H1 (cell line): Measurements from ENCODE around the gene LCA5L. TPM values are rescaled to one million over a fixed set of nuclear protein-coding genes. Genes with fewer than 3 reads are reported as not detected.

Experiments
- CTCF ChIA-PET: fragments of 300-600 bp; sonication (Branson Sonifier 250); formaldehyde crosslinking; loops from one replicate; lab custom pipeline; 2021; ENCODE audit not compliant: partially characterized antibody; lab: Charles Lee
- POLR2A ChIA-PET: fragments of 300-600 bp; sonication (Branson Sonifier 250); formaldehyde crosslinking; loops from one replicate; lab custom pipeline; 2021; ENCODE audit warnings: inconsistent platforms; ENCODE audit not compliant: partially characterized antibody; lab: Charles Lee
- DNase-seq, 2 experiments: peaks; one replicate each; pipeline versions ENCODE4 v3.0.0 to v3.0.0-alpha.2; 2010 to 2022; ENCODE audit warnings: low spot score in 2 of 2, low read depth in 1 of 2, mixed read lengths in 1 of 2
- FAIRE-seq: peaks from 2 replicates; lab custom pipeline; 2011; peaks lifted over from hg19 to GRCh38; lab: Jason Lieb, UNC
- H2AFZ ChIP-seq: 2 replicates; pipeline ENCODE4 v1.8.1; 2012; ENCODE audit warnings: low read length, inconsistent platforms
- H2AK5ac ChIP-seq: 2 replicates; pipeline ENCODE4 v1.6.1; 2013; ENCODE audit warnings: low read depth, low read length
- H2BK120ac ChIP-seq: replicated peaks from 2 replicates; pipeline ENCODE3; 2013; ENCODE audit warnings: low read depth, low read length, inconsistent platforms
- H2BK12ac ChIP-seq: 2 replicates; pipeline ENCODE4 v1.6.1; 2013; ENCODE audit warnings: low read depth, low read length
- H2BK15ac ChIP-seq: 2 replicates; pipeline ENCODE4 v1.6.1; 2013; ENCODE audit warnings: low read length
- H2BK20ac ChIP-seq: 2 replicates; pipeline ENCODE4 v1.6.1; 2013; ENCODE audit warnings: low read length
- H2BK5ac ChIP-seq: 2 replicates; pipeline ENCODE4 v1.6.1; 2013; ENCODE audit warnings: low read depth, low read length
- H3K14ac ChIP-seq: 2 replicates; pipeline ENCODE4 v1.6.1; 2013; ENCODE audit warnings: inconsistent platforms; ENCODE audit not compliant: insufficient read length
- H3K18ac ChIP-seq: 2 replicates; pipeline ENCODE4 v1.6.1; 2013; ENCODE audit warnings: low read length; ENCODE audit errors: extremely low read depth
- H3K23ac ChIP-seq: 2 replicates; pipeline ENCODE4 v1.6.1; 2013; ENCODE audit warnings: inconsistent platforms; ENCODE audit not compliant: insufficient read length
- H3K23me2 ChIP-seq: 2 replicates; pipeline ENCODE4 v1.6.1; 2013; ENCODE audit warnings: low read depth, low read length
- H3K27ac ChIP-seq: 2 replicates; pipeline ENCODE4 v1.6.1; 2011; ENCODE audit warnings: low read depth, low read length, inconsistent platforms
- H3K27me3 ChIP-seq, 4 experiments: replicated peaks in 1 of 4; 1 replicate in 1 of 4; 2 replicates in 3 of 4; pipeline versions ENCODE4 v1.6.1 to v1.8.1; 2011 to 2013; ENCODE audit warnings: low read length in 3 of 4, mild to moderate bottlenecking in 3 of 4, inconsistent platforms in 2 of 4, mixed read lengths in 2 of 4, moderate library complexity in 1 of 4; ENCODE audit not compliant: control insufficient read depth in 3 of 4, insufficient read depth in 3 of 4; ENCODE audit errors: extremely low read depth in 1 of 4
- H3K36me3 ChIP-seq, 4 experiments: 2 replicates each; pipeline versions ENCODE4 v1.6.1 to v1.8.1; 2011 to 2013; ENCODE audit warnings: mild to moderate bottlenecking in 4 of 4, low read length in 3 of 4, moderate library complexity in 2 of 4, control low read depth in 1 of 4, inconsistent platforms in 1 of 4; ENCODE audit not compliant: insufficient read depth in 4 of 4, control insufficient read depth in 2 of 4
- H3K4ac ChIP-seq: replicated peaks from 2 replicates; pipeline ENCODE3; 2013; ENCODE audit warnings: low read length, low read depth, mixed read lengths, inconsistent platforms; ENCODE audit not compliant: insufficient read length
- H3K4me1 ChIP-seq, 4 experiments: replicated peaks in 1 of 4; 1 replicate in 1 of 4; 2 replicates in 3 of 4; pipeline versions ENCODE4 v1.6.1 to v1.8.1; 2011 to 2013; ENCODE audit warnings: low read length in 3 of 4, inconsistent platforms in 2 of 4, mixed read lengths in 1 of 4; ENCODE audit not compliant: insufficient read depth in 4 of 4, control insufficient read depth in 3 of 4
- H3K4me2 ChIP-seq, 2 experiments: 2 replicates each; pipeline versions ENCODE4 v1.6.1 to v1.8.1; 2011 to 2013; ENCODE audit warnings: low read depth in 2 of 2, low read length in 2 of 2, control low read depth in 1 of 2, inconsistent platforms in 1 of 2, mild to moderate bottlenecking in 1 of 2; ENCODE audit not compliant: insufficient read depth in 1 of 2
- H3K4me3 ChIP-seq, 4 experiments: fragments of 200-600, 300-600 bp in 1 of 4; sonication (generic), shearing (Covaris generic), sonication (Bioruptor Twin) in 1 of 4; 2 replicates each; pipeline versions ENCODE4 v1.5.1 to v1.8.1; 2011 to 2016; ENCODE audit warnings: low read length in 4 of 4, low read depth in 3 of 4, control low read depth in 2 of 4, inconsistent platforms in 2 of 4, mild to moderate bottlenecking in 2 of 4, mixed read lengths in 1 of 4, moderate library complexity in 1 of 4; ENCODE audit not compliant: insufficient read depth in 2 of 4; ENCODE audit errors: extremely low read depth in 1 of 4
- H3K56ac ChIP-seq: replicated peaks from 2 replicates; pipeline ENCODE3; 2013; ENCODE audit warnings: low read depth, mild to moderate bottlenecking, mixed read lengths, low read length, inconsistent platforms; ENCODE audit not compliant: insufficient read length
- H3K79me1 ChIP-seq: 2 replicates; pipeline ENCODE4 v1.6.1; 2013; ENCODE audit warnings: low read depth, low read length, control low read depth
- H3K79me2 ChIP-seq, 2 experiments: 2 replicates each; pipeline versions ENCODE4 v1.6.1 to v1.8.1; 2012 to 2013; ENCODE audit warnings: low read length in 2 of 2, mild to moderate bottlenecking in 2 of 2, inconsistent platforms in 1 of 2; ENCODE audit not compliant: insufficient read depth in 2 of 2, control insufficient read depth in 1 of 2
- H3K9ac ChIP-seq, 4 experiments: replicated peaks in 1 of 4; 1 replicate in 1 of 4; 2 replicates in 3 of 4; pipeline versions ENCODE4 v1.6.1 to v1.8.1; 2011 to 2013; ENCODE audit warnings: low read depth in 3 of 4, low read length in 3 of 4, control low read depth in 2 of 4, mild to moderate bottlenecking in 2 of 4, moderate library complexity in 2 of 4, inconsistent platforms in 1 of 4; ENCODE audit errors: extremely low read depth in 1 of 4
- H3K9me3 ChIP-seq, 2 experiments: 2 replicates each; pipeline versions ENCODE4 v1.6.1 to v1.8.1; 2012 to 2013; ENCODE audit warnings: mild to moderate bottlenecking in 2 of 2, moderate library complexity in 2 of 2, control low read depth in 1 of 2, inconsistent platforms in 1 of 2, low read depth in 1 of 2, low read length in 1 of 2, mixed read lengths in 1 of 2; ENCODE audit not compliant: insufficient read depth in 2 of 2
- H4K20me1 ChIP-seq, 2 experiments: replicated peaks in 1 of 2; 2 replicates each; pipeline versions ENCODE3 to v1.8.1; 2011 to 2013; ENCODE audit warnings: inconsistent platforms in 2 of 2, low read length in 2 of 2, mild to moderate bottlenecking in 1 of 2; ENCODE audit not compliant: insufficient read depth in 2 of 2, control insufficient read depth in 1 of 2
- H4K5ac ChIP-seq: 2 replicates; pipeline ENCODE4 v1.6.1; 2013; ENCODE audit warnings: low read length, low read depth, mixed read lengths, inconsistent platforms; ENCODE audit not compliant: insufficient read length
- H4K8ac ChIP-seq: 2 replicates; pipeline ENCODE4 v1.8.0; 2013; ENCODE audit warnings: mild to moderate bottlenecking, moderate library complexity, low read length, inconsistent platforms; ENCODE audit not compliant: insufficient read depth; ENCODE audit errors: extremely low read depth
- H4K91ac ChIP-seq: replicated peaks from 2 replicates; pipeline ENCODE3; 2013; ENCODE audit warnings: low read length, mixed read lengths, inconsistent platforms; ENCODE audit not compliant: insufficient read length
- CHD2 ChIP-seq: IDR thresholded peaks from 2 replicates; pipeline ENCODE4 v1.6.1; 2012; ENCODE audit warnings: low read length, improper control_type of control experiment
- EZH2 ChIP-seq: fragments of 200-600 bp; sonication (generic); IDR thresholded peaks from 2 replicates; pipeline ENCODE4 v1.7.1; 2012; ENCODE audit warnings: low read depth, mild to moderate bottlenecking, moderate library complexity, low read length, inconsistent platforms; ENCODE audit not compliant: severe bottlenecking
- FOSL1 ChIP-seq: IDR thresholded peaks from 2 replicates; pipeline ENCODE4 v1.6.1; 2011; ENCODE audit warnings: mild to moderate bottlenecking, low read depth, low read length, moderate library complexity; ENCODE audit not compliant: insufficient read depth
- KDM1A ChIP-seq: fragments of 200-600, 300-600 bp; sonication (generic); IDR thresholded peaks from 2 replicates; pipeline ENCODE4 v1.7.1; 2016; ENCODE audit warnings: mild to moderate bottlenecking, low read length, borderline replicate concordance
- KDM5A ChIP-seq: fragments of 200-600 bp; IDR thresholded peaks from 2 replicates; pipeline ENCODE4 v1.7.1; 2012; ENCODE audit warnings: mild to moderate bottlenecking, low read length, inconsistent platforms, mixed read lengths
- POU5F1 ChIP-seq: IDR thresholded peaks from 2 replicates; pipeline ENCODE4 v1.6.1; 2011; ENCODE audit warnings: low read depth, mild to moderate bottlenecking, low read length, moderate library complexity
- SAP30 ChIP-seq: fragments of 300-600 bp; sonication (generic); IDR thresholded peaks from 2 replicates; pipeline ENCODE4 v1.7.1; 2012; ENCODE audit warnings: low read length, moderate library complexity, mild to moderate bottlenecking, inconsistent platforms; ENCODE audit not compliant: insufficient read depth, insufficient replicate concordance
- TEAD4 ChIP-seq: IDR thresholded peaks from 2 replicates; pipeline ENCODE4 v1.6.1; 2012; ENCODE audit warnings: low read depth, low read length, inconsistent platforms, mixed read lengths
- WGBS, 2 experiments: shearing (Covaris generic) in 1 of 2; methylation state at CpG; one replicate each; pipeline versions ENCODE4 v1.1.6 to v1.1.7; 2013 to 2015; ENCODE audit warnings: low lambda C conversion rate in 2 of 2, mixed read lengths in 2 of 2, inconsistent platforms in 1 of 2, low coverage in 1 of 2, missing lambda C conversion rate in 1 of 2; ENCODE audit not compliant: insufficient replicate concordance in 2 of 2, insufficient coverage in 1 of 2, insufficient read length in 1 of 2; ENCODE audit errors: extremely low coverage in 1 of 2, missing lambda C conversion rate in 1 of 2; 5-methylcytosine and 5-hydroxymethylcytosine counted together
- polyA plus RNA-seq, 7 experiments: library from polyadenylated mRNA; depleted of rRNA in 3 of 7; stranded (reverse) in 5 of 7; unstranded in 2 of 7; fragments of >200 nt in 5 of 7; fragments of 200-250 nt in 2 of 7; gene quantifications; 1 replicate in 5 of 7; 2 replicates in 1 of 7; 4 replicates in 1 of 7; pipeline versions ENCODE4 v1.2.1 to v1.2.3, GENCODE V29; 2011 to 2013; ENCODE audit warnings: missing spikeins in 2 of 7, mixed read lengths in 2 of 7
- total RNA-seq: library from RNA; stranded (reverse); fragmentation: NEBNext Ultra II Directional; extraction: Animal tissue kit (Norgen Biotek cat#: 25700); gene quantifications from 2 replicates; pipeline ENCODE4 v1.2.1, GENCODE V29; 2021

Gene LCA5L
- total and polyA plus RNA-seq, 2 of the 8 experiments (the other 6 are each of a cell fraction or from before 2014, with no cell fraction given) = 0.11 to 0.84 TPM

DNA sequence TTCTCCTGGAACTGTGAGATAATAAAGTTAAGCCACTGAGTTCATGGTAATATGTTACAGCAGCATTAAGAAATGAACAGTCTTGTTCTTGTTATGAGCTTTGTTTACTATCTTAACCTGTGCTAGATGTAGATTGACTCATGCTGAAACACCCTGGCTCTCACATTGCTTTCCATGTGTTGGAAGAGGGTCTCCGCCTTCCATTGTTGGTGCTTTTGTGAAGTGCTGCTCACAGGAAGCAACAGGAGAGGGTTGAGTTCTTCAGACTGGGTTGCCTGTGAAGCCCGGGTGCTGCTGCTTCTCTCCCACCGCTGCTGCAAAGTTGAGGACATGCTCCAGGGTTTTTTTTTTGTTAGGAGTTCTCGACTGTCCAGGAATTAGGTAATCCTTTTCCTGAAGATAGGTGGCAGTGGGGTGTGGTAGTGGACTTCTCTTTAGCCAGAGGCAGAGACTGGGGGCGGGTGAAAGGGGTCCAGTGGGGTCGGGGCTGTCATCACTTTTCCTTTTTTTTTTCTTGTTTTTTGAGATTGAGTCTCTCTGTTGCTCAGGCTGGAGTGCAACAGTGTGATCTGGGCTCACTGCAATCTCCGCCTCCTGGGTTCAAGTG lies 68.0 kb downstream of the LCA5L start:
- TF ChIP-seq CHD2 (no peak), KDM5A (no peak), SAP30 (no peak), TEAD4 (no peak), FOSL1 (no peak), KDM1A (no peak), EZH2 (no peak), POU5F1 (no peak)
- Histone ChIP-seq H3K56ac (no peak overlapping the region), H3K27ac (no peak overlapping the region), H3K36me3 (no peaks in the 10 kb centered on the region), H4K91ac (no peak overlapping the region), H3K23ac (no peak overlapping the region), H3K4ac (no peak overlapping the region), H3K14ac (no peak overlapping the region), H3K79me1 (no peaks in the 10 kb centered on the region), H3K79me2 (peaks cover 0 to 4% of the 10 kb centered on the region in 2 experiments; a peak in 1 of 4 replicates), H2BK12ac (no peak overlapping the region), H2AK5ac (no peak overlapping the region), H3K4me2 (no peak overlapping the region; a peak in 1 of 4 replicates), H3K9me3 (no peaks in the 10 kb centered on the region), H3K4me3 (no peak overlapping the region), H3K4me1 (peaks cover 3 to 7% (median 4%) of the 10 kb centered on the region in 4 experiments; a peak in 6 of 7 replicates), H3K23me2 (peaks cover 8% of the 10 kb centered on the region; the same call in 1 of the 2 replicates), H2BK120ac (no peak overlapping the region), H2AFZ (peak overlapping the region; percentile 99), H2BK20ac (no peak overlapping the region), H4K5ac (no peak overlapping the region), H4K8ac (no peak overlapping the region), H4K20me1 (no peaks in the 10 kb centered on the region), H2BK15ac (no peak overlapping the region), H3K27me3 (no peaks in the 10 kb centered on the region), H3K18ac (no peak overlapping the region; the same call in 1 of the 2 replicates), H3K9ac (no peak overlapping the region; a peak in 1 of 7 replicates), H2BK5ac (no peak overlapping the region)
- FAIRE-seq = no peak
- WGBS, 2 experiments = 84% methylated on average over 6 of the region's 7 CpGs; no CpG with 5 or more reads in 1 of the 2 experiments
- ChIA-PET CTCF (interaction anchor here (1.1 to 5.4 kb wide), 3 partner anchors 10 to 64 kb away, joined by 3 to 30 read pairs (median 5); no protein-coding TSS in a partner anchor), POLR2A (interaction anchor here (1.1 kb wide), 1 partner anchor 29 kb away, joined by 5 read pairs; no protein-coding TSS in a partner anchor)
- no peak for DNase-seq
